ENCODE measurements around the gene IFI35.
"Not testable (repeated sequence)": the region's sequence is repeated elsewhere in the genome, so short reads cannot be mapped to it uniquely, and the experiment has no call there.

IFI35 gene

DNA sequence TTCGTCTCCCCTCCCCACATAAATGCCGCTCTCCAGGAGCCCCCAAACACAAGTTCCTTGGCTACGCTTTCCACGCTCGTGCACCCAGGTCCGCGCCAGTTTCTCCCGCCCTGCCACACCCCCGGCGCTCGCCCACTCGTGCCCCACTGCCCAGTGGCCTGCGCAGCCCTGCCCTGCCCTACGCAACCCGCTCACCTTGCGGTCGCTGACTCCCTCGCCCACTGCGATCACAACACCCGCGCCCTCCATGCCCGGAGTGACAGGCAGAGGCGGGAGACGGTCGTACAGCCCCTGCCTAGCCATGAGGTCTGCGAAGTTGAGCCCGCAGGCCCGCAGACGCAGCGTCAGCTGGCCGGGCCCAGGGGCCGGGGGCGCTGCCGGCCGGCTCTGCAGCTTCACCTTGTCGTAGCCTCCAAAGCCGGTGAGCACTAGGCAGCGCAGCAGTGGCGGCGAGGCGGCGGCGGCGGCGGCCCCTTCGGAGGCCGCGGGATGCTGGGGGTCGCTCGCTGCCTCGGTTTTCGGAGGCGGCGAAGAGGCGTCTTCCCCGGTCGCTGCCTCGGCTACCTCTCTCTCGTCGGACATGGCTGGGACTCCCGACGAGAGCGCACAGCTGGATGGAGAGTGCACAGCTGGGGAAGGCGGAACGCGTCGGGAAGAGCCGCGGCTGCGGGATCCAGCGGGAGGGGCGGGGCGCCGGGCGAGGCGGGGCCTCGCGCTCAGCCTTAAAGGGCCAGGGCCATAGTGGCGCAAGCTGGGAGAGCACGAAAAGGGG, 15.3 kb downstream of the IFI35 start, which contains the start of gene VAT1:
Gene VAT1, minus strand, starts transcription at position 645 of the 772 bp plus-strand sequence. Its CDS starts 63 bp downstream, at position 582.
- DNase-seq (ENCODE audit: low read depth in 4 of 4, low spot score in 1 of 4), result peak in 2 of 4 experiments; percentile 49 to 56

DNA sequence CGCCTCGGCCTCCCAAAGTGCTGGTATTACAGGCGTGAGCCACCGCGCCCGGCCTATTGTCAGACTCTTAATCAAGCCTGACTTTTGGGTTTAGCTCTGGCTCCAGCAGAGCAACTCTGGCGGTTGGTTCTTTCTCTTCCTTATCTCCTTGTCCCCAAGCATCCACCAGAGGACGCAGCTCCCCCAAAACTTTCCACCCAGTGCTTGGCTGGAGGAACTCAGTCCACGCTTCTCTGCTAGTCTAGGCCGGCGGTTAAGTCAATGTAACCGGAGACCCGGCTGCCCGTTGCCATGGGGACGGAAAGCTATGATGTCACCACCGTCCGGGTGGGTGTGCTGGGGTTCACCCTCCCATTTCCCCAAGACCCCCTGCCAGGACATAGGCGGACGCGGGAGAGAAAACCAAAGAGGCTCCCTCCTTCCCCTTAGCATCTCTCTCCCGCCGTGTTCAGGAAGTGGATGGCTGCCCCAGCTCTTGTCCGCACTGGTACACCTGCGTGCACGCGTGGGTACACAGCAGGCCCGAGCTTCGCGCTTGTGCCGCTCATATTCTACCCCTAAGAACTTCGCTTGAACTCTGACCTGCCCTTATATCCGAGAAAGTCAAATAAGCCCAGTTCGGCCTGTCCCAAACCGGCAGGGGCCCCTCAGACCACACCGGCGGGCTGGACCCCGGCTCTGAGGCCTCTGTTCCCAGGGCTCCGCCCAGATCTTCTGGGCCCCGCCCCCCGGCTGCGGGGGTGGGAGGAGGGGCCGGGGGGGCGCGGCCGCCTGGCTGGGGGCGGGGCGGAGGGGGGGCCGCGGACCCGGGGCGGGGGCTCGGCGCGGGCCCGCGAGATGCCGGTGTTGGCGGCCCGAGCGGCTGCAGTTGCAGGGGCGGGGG, 18.1 kb downstream of the IFI35 start, which contains the start of gene RND2:
Gene RND2, plus strand, starts transcription at position 825 of the 883 bp plus-strand sequence. CDS start 117 bp downstream, outside the sequence.
- peak; percentile 54 to 62 (median 60) for DNase-seq (ENCODE audit: low read depth in 4 of 4, low spot score in 1 of 4)

DNA sequence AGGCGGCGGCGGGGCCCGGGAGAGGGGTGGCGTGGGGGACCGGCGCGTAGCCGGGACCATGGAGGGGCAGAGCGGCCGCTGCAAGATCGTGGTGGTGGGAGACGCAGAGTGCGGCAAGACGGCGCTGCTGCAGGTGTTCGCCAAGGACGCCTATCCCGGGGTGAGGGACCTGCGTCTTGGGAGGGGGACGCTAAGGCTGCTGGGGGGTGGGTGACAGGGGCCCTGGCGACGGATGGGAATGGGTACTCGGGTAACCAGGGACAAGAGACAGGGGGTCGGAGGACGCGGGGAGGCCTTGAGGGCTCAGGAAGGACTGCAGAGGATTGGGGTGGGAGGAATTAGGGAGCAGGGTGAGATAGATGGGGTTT, 18.7 kb downstream of the IFI35 start:
- DNase-seq (ENCODE audit: low read depth in 4 of 4, low spot score in 1 of 4), result no peak

DNA sequence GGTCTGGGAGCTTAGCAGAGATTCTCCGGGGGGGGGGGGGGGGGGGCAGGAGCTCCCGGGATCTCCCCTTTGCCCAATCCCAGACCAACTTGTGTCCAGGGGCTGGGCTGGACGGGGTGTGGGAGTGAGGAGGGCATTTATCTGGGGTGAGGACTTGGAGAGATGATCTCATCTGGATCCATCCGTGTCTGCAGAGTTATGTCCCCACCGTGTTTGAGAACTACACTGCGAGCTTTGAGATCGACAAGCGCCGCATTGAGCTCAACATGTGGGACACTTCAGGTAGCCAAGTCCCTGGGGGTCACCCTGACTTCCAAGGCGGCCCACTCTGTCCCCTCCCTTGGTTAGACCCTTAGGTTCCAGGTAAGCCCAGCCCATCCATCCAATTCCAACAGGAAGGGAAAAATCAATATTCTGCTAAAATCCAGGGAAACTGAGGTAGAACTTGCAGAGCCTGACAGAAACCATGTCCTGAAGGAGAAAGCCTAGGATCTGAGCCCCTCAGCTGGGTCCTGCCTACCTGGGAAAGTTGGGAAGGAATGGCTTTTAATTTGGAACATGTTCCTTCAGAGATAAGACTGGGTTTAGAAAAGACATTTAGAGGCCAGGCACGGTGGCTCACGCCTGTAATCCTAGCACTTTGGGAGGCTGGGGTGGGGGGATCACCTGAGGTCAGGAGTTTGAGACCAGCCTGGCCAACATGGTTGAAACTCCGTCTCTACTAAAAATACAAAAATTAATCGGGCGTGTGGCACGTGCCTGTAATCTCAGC, 19.4 kb downstream of the IFI35 start:
- DNase-seq (ENCODE audit: low read depth in 4 of 4, low spot score in 1 of 4), result no peak

DNA sequence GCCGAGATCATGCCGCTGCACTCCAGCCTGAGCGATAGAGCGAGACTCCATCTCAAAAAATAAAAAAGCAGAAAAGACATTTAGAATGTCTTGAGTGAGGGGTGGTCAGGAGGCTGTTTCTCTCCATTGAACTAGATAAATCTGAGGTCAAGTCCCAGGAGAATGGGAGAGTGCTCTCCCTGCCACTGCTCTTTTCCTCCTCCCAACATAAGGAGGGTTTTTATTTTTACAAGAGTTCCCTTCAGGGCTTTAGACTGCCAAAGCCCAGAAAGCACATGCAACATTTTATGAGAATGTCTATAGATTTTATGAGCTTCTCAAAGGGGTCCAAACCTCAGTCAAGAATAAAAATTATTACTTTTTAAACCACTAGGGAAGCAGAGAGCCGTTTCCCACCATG, 20.0 kb downstream of the IFI35 start:
- DNase-seq (ENCODE audit: low read depth in 4 of 4, low spot score in 1 of 4), result no peak

DNA sequence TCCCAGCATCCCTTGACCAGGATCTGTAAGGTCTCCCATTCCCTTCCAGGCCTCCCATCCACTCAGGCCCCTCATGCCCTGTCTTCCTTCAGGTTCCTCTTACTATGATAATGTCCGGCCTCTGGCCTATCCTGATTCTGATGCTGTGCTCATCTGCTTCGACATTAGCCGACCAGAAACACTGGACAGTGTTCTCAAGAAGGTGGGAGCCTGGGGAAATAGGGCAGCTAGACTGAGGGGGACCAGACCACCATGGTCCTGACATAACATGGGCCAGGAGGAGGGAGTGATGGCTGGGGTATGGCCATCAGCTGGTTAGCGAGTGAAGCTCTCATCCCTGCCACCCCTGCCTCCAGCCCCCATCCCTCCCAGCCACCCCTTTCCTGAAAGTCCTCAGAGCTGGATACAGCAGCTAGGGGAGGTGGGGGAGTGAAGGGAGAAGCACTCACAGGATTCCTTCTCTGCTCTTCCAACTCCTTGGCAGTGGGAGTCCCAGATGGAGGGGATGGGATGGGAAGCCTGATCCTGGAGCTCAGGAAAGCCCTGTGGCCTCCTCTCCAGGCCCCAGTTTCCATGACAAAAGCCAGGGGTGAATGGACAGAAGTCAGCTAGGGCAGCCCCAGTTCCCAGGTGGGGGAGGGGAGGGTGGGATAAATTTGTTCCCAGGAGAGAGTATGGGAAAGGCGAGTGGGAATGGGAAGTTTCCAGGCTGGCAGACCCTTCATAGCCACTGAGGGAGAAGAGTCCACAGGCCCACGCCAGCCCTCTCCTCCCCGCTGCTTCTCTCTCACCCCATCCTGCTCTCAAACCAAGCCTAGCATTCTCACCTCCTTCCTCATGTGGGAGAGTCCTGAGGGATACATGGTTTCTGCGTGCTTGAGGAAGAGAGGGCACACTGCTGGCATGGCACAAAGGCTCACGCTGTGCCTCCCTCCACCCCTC, 20.8 kb downstream of the IFI35 start:
- DNase-seq (ENCODE audit: low read depth in 4 of 4, low spot score in 1 of 4), result no peak

DNA sequence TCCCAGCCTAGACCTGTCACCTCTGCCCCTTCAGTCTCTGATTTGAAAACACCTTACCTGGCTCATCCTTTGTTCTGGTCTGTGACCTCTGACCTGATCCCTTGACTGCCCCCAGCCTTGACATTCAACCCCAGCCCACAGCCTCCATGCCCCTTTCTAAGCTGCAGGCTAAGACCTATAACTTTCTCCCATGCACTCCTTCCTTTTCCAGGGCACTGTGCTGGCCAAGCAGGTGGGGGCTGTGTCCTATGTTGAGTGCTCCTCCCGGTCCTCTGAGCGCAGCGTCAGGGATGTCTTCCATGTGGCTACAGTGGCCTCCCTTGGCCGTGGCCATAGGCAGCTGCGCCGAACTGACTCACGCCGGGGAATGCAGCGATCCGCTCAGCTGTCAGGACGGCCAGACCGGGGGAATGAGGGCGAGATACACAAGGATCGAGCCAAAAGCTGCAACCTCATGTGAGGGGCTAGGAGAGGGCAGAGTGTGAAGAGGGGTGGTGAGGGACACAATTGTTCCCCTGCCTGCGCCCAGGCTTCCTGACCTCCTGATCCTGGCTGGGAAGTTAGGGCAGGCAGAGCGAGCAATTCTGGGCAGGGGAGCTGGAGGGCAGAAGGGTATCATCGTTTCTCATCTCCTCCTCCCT, 21.8 kb downstream of the IFI35 start:
- DNase-seq (ENCODE audit: low read depth in 4 of 4, low spot score in 1 of 4), result no peak

DNA sequence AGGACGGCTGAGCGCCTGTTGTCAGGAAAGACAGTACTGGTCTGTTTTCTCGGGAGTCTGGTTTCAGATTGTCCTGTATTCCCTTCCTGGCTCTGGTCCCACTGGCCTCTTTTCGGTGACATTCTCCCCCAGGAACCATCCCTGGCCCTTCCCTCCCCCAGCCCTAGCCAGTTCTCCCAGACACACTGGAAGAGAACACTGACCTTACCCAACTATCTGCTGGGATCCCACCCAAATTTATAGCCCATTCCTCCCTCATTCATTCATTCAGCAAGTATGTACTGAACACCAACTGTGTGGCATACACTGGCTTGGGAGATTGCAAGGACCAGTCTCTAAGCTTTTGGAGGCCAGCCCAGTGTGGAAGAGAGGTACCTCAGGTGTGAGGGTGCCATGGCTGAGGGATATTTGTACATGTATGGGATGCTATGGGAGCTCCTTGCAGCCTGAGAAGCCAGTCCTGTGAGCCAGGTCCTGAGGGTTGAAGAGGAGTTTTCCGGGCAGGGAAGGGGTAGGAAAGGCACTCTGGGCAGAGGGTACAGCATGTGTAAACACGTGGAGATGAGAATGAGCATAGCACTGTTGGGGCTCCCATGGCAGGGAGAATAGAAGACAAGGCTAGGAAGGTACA, 23.7 kb downstream of the IFI35 start:
- DNase-seq (ENCODE audit: low read depth in 4 of 4, low spot score in 1 of 4), result no peak

DNA sequence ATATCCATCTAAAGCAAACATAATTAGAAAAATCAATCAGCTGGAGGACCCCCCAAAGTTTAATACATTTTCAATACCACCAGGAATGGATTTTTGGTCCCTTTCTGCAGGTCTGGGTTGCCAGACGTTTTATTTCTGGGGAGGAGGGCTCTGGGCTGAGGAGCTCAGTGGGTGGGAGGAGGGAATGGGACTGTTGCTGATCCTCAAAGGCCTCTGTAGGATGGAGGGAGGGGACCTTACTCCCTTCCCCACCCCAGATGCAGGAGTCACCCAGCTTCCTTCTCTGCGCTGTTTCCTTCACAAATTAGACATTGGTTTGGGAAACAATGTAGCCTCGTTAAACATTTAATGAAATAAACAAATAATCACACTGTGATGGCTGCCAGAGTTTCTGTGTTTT, 25.1 kb downstream of the IFI35 start:
- no peak for DNase-seq (ENCODE audit: low read depth in 4 of 4, low spot score in 1 of 4)

DNA sequence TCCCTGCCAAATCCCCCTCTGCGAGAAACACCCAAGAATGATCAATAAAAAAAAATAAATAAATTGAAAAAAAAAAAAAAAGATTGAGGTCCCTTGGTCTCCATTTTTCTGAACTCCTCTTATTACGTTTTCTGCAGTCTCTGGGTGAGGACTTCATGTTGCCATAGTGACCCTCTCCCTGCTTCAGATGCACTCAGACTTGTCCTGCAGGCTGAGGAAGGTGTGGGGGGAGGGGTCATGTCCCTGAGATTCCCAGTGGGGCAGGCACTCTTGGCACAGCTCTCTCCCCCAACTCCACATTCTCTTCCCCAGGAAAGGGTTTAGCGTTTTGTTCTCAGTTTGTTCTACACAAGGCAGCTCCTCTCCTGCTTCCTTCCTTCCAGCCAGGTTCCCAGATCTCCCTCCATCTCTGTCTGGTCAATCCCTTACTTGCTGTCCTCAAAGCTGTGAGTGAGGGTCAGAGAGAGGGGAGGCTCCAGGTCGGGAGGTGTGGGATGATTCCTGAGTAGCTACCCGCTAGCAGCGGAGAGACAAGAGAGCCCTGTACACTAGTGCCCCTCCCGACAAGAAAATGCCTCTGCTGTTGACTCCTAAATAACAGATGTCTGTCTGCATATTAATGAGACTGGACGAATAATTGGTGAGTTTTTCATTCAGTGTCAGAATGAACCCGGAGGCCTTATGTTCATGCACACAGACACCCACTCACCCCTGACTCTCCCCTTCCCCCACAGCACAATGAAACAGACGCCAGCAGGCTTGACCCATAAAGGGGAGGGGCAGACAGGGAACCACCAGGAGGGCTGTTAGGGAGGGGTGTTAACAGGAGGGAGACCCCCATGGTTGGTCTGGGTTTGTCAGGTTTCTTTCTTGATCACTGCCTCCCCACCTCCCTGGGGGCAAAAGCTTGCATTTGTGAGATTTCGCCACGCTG, 27.6 kb downstream of the IFI35 start:
- DNase-seq (ENCODE audit: low read depth in 4 of 4, low spot score in 1 of 4), result no peak

DNA sequence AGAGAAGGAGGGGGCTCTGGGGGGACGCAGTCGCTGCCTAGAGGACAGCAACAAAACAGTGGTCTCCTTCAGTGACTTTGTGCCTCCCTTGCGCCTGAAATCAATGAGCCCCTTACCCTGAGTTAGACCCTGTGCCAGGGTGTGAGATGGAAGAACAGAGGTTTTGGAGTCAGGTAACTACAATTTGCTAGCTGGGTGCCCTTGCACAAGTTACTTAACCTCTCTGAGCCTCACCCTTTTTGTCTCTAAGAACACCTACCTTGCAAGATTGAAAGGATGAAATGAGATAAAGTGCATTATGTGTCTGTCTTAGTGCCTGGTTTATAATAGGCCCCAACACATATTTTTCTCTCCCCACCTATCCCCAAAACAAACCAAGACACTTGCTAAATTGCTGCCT, 28.3 kb downstream of the IFI35 start:
- DNase-seq (ENCODE audit: low read depth in 4 of 4, low spot score in 1 of 4), result no peak

DNA sequence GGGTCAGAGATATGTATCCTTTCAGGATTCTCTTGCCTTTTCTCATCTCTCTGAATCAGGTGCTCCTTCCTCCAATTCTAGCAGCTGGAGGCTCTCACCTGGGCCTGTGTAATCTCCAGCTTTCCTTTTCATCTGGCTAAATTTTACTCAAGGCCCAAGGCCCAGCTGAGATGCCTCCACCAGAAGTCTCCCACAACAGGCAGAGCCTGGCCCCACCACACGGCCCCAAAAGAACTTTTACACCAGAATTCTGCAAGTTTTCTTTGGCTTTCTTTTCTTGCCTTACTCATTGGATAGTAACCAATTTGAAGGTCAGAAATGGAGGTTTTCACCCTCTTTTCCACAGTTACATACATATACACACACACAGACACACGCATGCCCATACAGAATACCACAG, 33.1 kb downstream of the IFI35 start:
- no peak for DNase-seq (ENCODE audit: low read depth in 4 of 4, low spot score in 1 of 4)

DNA sequence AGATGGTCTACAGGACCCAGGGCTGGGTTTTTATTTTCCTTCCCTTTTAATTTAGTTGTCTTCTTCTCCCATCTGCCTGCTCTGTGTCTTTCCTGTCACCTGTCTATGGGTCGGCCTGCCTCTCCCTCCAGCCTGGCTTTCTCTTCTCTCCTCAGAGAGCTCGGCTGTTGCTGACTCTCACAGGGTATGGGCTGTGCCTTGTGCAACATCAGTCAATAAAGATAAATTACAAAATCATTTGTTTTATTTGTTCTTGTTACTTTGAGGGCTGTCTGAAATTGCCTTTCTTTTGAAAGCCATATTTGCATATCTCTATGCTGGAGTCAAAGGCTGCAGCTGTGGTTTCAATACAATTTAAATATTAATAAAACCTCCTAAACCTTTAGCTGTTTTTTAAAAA, 34.1 kb downstream of the IFI35 start:
- no peak for DNase-seq (ENCODE audit: low read depth in 4 of 4, low spot score in 1 of 4)

DNA sequence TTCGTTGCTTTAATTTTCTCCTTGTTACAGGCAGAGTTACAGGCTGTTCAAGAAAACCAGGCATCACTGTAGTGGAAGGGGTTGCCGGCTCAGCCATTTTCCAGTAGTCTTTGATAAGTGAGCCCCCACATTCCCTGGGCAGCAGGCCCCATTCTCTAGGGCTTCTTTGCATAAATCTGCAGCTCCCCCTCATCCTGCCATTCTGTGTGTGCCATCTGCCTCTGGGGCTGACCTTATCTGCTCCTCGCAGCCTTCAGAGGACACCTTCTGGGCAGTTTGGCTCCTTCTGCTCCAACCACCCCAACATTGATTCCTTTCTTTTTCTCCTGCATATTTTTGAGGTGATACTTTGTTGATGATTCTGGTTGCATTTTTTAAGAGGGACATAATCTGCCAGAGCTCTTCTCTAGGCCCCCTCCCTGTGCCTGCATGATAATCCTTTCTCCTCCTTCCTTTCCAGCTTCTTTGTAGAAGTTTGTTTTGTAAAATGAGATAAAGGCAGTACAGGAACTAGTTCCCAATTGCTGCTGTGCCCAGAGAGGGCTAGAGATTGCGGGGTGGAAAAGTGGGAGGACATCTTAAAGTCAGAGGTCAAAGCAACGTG, 35.5 kb downstream of the IFI35 start:
- no peak for DNase-seq (ENCODE audit: low read depth in 4 of 4, low spot score in 1 of 4)

DNA sequence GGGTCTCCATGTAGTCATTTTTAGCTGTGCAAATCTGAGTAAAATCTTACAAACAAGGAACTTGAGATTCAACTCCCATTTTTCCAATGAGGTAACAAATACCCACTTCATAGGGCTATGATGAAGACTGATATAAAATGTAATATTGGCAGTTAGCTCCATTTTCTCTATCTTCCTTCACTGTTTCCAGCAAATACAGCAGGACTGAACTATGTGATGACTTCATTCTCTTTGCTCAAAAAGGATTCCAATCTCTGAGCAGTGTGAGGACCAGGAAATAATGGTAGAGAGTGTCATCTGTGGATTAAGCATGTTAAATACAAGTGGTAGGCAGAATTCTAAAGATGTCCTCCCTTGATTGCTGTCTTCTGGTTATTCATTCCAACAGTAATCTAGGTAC, 36.7 kb downstream of the IFI35 start:
- no peak for DNase-seq (ENCODE audit: low read depth in 4 of 4, low spot score in 1 of 4)

DNA sequence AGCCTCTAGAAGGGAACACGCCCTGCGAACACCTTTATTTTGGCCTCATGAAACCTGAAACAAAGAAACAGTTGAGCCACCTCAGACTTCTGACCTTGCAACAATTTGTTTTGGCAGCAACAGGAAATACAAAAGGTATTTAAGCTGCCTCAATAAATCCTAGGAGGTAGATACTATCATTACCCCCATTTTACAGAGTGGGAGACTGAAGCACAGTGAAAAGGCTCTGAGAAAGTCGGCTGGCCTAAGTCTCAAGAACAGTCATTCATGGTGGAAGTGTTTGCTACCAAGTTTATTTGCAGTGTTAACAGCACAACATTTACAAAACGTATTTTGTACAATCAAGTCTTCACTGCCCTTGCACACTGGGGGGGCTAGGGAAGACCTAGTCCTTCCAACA, 37.4 kb downstream of the IFI35 start:
- no peak for DNase-seq (ENCODE audit: low read depth in 4 of 4, low spot score in 1 of 4)

DNA sequence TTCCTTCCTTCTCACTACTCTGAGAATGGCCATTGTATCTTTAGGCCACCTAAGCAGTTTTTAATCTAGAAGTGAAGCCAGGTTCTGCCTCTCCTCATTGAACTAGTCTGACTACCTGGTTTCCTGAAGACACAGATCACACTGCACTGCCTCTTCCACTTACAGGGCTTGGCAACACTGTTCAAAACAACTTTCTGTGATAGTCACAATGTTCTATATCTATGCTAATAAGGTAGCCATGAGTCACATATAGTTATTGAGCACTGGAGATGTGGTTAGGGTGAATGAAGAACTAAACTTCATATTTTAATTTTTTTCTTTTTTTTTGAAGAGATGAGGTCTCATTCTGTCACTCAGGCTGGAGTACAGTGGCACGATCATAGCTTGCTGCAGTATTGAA, 45.4 kb downstream of the IFI35 start:
- DNase-seq (ENCODE audit: low read depth in 4 of 4, low spot score in 1 of 4), result no peak

DNA sequence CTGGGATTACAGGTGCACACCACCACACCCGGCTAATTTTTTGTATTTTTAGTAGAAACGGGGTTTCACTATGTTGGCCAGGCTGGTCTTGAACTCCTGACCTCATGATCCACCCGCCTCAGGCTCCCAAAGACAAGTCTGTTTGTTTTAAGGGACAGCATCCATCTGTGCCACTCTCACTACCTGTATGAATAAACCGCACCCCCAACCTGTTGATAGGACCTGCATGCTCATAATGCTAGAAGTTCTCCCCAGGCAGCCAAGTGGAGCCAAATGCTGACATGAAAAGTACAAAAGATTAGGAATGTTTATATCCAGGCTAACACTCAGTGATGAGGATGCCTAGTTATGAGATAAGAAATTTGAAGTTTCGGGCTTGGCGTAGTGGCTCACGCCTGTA, 46.4 kb downstream of the IFI35 start:
- DNase-seq (ENCODE audit: low read depth in 4 of 4, low spot score in 1 of 4), result not testable (repeated sequence)

Data from stimulated activated CD4-positive, alpha-beta T cell treated with anti-CD3 and anti-CD28 coated beads, Interleukin-1b, Interleukin-23, amount 100 ng/mL, for 24 hours (primary cell).